ENCODE data around the gene GPLD1.
"Not testable (repeated sequence)": the region's sequence is repeated elsewhere in the genome, so short reads cannot be mapped to it uniquely, and the experiment has no call there.

The GPLD1 gene, protein sequence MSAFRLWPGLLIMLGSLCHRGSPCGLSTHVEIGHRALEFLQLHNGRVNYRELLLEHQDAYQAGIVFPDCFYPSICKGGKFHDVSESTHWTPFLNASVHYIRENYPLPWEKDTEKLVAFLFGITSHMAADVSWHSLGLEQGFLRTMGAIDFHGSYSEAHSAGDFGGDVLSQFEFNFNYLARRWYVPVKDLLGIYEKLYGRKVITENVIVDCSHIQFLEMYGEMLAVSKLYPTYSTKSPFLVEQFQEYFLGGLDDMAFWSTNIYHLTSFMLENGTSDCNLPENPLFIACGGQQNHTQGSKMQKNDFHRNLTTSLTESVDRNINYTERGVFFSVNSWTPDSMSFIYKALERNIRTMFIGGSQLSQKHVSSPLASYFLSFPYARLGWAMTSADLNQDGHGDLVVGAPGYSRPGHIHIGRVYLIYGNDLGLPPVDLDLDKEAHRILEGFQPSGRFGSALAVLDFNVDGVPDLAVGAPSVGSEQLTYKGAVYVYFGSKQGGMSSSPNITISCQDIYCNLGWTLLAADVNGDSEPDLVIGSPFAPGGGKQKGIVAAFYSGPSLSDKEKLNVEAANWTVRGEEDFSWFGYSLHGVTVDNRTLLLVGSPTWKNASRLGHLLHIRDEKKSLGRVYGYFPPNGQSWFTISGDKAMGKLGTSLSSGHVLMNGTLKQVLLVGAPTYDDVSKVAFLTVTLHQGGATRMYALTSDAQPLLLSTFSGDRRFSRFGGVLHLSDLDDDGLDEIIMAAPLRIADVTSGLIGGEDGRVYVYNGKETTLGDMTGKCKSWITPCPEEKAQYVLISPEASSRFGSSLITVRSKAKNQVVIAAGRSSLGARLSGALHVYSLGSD

GRCh38 chr6:24489470-24489869, at the start of gene GPLD1:
Gene GPLD1, minus strand, starts transcription at chr6:24489578. Its CDS starts 67 bp downstream, at chr6:24489511.
- in situ Hi-C loops (cut with MboI; ENCODE audit: low sequenced_read_pairs) = no loop called here

DNA sequence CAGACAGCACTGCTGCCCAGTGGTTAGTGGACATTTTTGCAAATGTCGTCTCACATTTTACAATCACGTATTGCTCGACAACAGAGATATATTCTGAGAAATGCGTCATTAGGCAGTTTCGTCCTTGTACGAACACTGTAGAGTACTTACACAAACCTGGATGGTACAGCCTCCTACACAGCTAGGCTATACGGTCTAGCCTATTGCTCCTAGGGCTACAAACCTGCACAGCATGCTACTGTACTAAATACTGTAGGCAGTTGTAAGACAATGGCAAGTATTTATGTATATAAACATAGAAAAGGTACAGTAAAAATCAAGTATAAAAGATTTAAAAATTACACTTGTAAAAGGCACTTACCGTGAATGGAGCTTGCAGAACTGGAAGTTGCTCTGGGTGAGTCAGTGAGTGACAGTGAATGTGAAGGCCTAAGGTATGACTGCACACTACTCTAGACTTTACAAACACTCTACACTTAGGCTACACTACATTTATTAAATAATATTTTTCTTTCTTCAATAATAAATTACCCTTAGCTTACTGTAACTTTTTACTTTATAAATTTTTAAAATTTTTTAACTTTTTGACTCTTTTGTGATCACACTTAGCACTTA, 48.5 kb upstream of the GPLD1 start:
- in situ Hi-C loops (cut with MboI; ENCODE audit: low sequenced_read_pairs) = no loop called here

DNA sequence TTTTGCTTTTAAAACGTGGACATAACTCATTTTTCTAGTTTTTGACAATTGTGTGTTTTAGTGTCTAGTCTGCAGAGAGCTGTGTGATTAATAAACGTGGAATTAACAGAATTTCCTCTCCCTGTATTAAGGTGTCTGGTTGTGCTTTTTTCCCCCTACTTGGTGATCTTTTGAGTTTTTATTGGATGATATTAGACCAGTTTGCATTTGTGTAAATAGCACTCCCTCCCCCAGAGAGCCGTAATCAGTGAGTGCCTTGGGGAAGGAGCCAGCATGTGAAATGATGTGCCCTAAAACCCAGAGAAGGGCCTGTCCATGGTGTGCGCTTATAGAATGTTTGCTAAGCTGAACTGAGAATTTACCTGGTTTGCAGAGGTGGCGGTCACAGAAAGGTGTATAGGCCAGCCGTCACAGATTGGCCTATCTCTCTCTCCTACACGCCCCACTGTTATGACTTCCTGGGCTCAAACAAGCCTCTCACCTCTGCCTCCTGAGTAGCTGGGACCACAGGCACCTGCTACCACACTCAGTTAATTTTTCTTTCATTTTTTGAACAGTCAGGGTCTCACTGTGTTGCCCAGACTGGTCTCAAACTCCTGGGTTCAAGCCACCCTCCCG, 47.8 kb upstream of the GPLD1 start:
- in situ Hi-C loops (cut with MboI; ENCODE audit: low sequenced_read_pairs) = no loop called here

GRCh38 chr6:24536466-24536865, 47.1 kb upstream of the GPLD1 start:
- in situ Hi-C loops (cut with MboI; ENCODE audit: low sequenced_read_pairs) = no loop called here

GRCh38 chr6:24535210-24535609, 45.8 kb upstream of the GPLD1 start:
- in situ Hi-C loops (cut with MboI; ENCODE audit: low sequenced_read_pairs) = no loop called here

DNA sequence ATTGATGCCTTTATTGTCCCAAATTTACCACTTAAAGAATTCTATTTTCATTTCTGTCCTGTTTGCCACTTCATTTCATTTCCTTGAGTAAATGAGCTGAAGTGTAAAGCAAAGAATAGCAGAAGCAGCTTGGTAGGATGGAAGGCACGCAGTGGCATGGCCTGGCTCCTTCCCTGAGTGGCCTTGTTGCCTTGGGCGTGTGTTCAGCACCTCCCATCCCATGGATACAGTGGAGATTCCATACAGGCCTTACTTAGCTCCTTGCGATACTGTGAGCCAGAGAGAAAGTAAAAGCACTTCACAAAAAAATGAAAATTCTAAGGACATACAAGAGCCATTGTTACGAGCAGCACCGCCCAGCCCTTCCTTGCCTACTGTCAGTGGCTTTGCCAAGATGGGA, 45.0 kb upstream of the GPLD1 start:
- in situ Hi-C loops (cut with MboI; ENCODE audit: low sequenced_read_pairs) = no loop called here

DNA sequence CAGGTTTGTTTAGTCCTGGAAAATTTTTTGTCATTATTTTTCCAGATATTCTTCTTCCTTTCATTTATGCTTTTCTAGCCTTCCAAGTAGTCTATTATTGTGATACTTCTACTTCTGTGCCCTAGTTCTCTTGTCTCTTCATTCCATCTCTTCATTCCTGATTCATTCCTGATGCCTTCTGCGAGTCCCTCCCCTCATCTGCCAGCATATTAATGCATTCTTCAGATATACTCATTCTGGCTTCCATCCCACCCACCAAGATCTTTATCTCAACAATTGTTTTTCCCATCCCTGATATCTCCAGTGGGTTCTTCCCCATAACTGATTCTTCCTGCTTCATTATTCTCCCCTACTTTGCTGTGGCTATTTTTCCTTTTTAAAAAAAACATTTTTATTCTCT, 40.6 kb upstream of the GPLD1 start:
- in situ Hi-C loops (cut with MboI; ENCODE audit: low sequenced_read_pairs) = no loop called here

GRCh38 chr6:24524805-24525204, 35.4 kb upstream of the GPLD1 start:
- in situ Hi-C loops (cut with MboI; ENCODE audit: low sequenced_read_pairs) = no loop called here

GRCh38 chr6:24524329-24524728, 35.0 kb upstream of the GPLD1 start:
- in situ Hi-C loops (cut with MboI; ENCODE audit: low sequenced_read_pairs) = no loop called here

DNA sequence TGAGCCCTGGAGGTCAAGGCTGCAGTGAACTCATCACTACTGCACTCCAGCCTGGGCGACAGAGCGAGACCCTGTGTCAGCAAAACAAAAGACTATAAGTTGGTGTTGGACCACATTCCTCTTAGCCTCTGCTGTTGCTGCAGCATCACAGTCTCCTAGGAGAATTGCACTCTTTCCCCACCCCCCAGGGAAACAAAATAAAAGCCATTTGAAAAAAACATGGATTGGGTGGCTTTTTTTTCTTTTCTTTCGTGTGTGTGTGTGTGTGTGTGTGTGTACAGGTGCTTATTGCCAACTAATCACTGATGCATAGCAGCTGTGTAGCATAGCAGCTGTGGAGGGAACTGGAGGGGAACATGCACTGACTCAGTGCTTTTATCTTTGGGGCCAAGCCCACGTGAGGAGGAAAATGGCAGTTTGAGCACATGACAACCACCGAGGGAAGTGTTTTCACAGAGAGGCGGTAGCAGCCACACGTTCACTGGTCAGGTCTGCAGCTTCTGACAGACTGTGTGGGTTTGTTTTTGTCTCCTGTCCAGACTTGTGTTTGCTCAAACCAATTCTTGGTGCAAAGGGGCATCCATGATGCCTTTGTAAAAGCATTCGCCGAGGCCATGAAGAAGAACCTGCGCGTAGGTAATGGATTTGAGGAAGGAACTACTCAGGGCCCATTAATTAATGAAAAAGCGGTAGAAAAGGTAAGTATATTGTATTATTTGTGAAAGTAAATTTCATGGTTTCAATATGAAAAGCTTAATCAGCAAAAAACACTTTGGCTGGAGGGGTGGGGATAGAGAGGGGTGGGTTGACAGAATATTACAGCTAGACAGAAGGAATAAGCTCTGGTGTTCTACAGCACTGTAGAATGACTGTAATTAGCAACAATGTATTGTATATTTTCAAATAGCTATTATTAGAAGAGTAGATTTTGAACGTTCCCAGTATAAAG, 33.1 kb upstream of the GPLD1 start:
- in situ Hi-C loops (cut with MboI; ENCODE audit: low sequenced_read_pairs) = no loop called here

- in situ Hi-C loops (cut with MboI; ENCODE audit: low sequenced_read_pairs) = no loop called here
These were observed 31.7 kb upstream of the GPLD1 start for GRCh38 chr6:24520929-24521546.

DNA sequence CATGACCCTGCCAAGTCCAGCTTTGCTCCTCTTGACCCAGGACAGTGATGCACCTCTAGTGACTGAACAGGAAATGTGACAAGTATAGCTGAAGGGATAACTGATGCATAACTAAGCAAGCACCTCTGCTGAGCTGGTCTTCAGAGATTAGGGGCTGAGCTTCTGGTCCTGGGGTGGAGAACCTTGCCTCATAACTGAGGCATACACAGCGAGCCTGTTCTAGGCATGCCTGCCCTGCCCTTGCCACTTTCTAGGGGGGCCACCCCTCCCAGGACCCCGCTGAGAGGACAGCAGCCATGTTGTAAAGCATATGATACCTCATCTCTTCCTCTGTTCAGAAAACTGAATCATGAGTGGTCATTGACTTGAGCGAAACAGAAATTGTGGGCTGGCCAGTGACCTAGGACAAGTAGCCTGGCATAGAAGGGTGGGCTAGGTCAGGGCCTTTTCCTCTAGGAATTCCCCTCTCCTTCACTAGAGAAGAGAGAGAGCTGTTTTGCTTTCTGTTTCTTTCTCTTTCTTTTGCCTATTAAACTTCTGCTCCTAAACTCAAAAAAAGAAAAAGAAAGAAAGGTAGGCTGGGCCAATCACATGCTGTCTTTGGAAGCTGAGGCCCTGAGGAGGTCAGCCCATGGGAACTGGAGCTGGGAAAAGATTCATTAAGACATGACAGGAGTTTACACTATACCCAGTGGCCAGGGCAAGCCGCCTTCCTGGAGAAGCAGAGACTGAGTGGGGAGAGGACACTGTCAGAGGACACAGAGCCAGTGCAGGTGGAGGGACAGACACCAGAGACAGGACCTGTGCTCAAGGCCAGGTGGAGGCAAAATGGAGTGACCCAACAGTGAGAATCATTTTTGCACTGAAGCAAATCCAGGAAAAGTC, 28.5 kb upstream of the GPLD1 start:
- in situ Hi-C loops (cut with MboI; ENCODE audit: low sequenced_read_pairs) = no loop called here

GRCh38 chr6:24513602-24514001, 24.2 kb upstream of the GPLD1 start:
- in situ Hi-C loops (cut with MboI; ENCODE audit: low sequenced_read_pairs) = no loop called here

GRCh38 chr6:24511976-24512375, 22.6 kb upstream of the GPLD1 start:
- in situ Hi-C loops (cut with MboI; ENCODE audit: low sequenced_read_pairs) = not testable (repeated sequence)

DNA sequence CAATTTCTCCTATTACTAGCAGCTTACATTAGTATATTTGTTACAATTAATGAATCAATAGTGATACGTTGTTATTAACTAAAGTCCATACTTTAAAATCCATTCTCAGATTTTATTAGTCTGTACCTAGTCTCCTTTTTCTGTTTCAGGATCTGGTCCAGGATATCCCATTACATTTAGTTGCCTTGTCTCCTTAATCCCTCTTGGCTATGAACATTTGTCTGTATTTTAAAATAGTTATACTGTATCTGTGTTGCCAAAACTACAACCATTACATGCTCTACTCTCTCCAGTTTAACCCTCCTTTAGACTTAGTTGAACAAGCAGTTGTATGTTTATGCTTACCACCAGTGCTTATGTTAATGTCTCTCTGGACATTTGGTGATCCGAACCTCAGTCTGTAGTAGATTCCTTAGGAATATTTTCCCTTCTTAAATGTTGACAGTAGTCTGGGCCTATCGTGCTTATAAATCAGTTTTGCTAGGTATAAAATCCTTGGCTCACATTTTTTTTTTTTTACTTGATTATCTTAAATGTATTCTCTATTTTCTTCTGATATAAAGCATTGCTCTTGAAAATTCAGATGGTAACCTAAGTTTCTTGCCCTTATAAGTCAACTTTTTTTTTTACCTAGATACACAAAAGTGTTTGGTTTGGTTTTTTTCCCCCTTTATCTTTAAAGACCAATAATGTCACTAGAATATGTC, 17.6 kb upstream of the GPLD1 start:
- in situ Hi-C loops (cut with MboI; ENCODE audit: low sequenced_read_pairs) = no loop called here

DNA sequence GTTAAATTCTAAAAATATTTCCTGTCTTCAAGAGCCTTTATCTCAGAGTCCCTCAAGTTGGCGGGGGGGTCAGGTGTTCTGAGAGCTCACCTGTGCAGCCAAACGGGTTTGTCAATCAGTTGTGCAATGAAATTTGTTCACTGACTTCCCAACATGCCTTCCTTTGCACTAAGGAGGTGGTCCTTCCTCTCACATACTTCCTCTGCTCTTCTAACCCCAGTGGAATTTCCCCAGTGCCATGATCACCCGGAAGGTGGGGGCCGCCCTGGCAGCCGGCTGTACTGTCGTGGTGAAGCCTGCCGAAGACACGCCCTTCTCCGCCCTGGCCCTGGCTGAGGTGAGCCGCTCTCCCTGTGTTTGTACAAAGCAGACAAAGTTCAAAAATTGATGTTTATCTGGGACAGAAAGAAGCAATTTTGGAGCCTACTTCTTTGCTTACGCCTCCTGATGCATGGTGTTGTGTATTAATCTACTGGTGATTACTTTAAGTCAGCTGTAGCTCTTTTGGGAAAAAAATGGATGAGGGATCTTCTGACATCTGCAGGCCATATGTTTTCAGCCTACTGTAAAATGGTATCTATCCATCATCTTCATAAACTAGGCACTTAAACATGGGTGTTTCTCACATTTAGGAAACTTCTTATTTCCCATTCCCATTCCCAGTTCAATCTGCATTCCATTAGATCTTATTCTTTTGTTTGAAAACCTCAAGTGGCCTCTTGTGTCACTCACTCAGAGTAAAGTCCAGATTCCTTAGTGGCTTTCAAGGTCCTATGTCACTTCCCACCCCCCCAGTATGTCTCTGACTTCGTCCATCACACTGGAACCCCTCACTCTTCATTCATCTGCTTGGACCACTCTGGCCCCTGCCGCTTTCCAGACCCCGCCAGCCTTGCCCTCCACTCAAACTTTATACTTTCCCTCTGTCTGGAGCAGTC, 15.5 kb upstream of the GPLD1 start:
- in situ Hi-C loops (cut with MboI; ENCODE audit: low sequenced_read_pairs) = no loop called here

- in situ Hi-C loops (cut with MboI; ENCODE audit: low sequenced_read_pairs) = no loop called here
These were observed 14.9 kb upstream of the GPLD1 start for GRCh38 chr6:24504287-24504648.

Measured in HL-60/S4 treated with retinoic acid at 250 ng/mL for 4 days and 3 days (cell line).